SJSA1 (cell line): Measurements from ENCODE around the gene SLC35E3. TPM values are rescaled to one million over a fixed set of nuclear protein-coding genes. Genes with fewer than 3 reads are reported as not detected.

Source experiments
- total RNA-seq: library from RNA; depleted of rRNA; stranded (reverse); fragments of >200 nt; shearing (Covaris generic); gene quantifications from 2 replicates; pipeline ENCODE4 v1.2.3, GENCODE V29; 2014; rRNA removed

Gene SLC35E3
- total RNA-seq, 1 experiment from 2014 or later: 4.9 TPM

Other genes with a start within 250 kb of the SLC35E3 start
- gene RAP1B, start 135.3 kb upstream of the SLC35E3 start, total RNA-seq: 257 and 334 TPM in 2 replicates
- 62.8 and 93.5 TPM in 2 replicates for gene NUP107, start 59.2 kb upstream of the SLC35E3 start, total RNA-seq
- 2,133 and 2,408 TPM in 2 replicates for gene MDM2, start 62.0 kb downstream of the SLC35E3 start, total RNA-seq
- gene CPM, start 187.0 kb downstream of the SLC35E3 start, total RNA-seq: 72.6 and 74.4 TPM in 2 replicates